Smooth muscle cell (in vitro differentiated cells): Measurements from ENCODE around the gene KLHL6. TPM values are rescaled to one million over a fixed set of nuclear protein-coding genes. Genes with fewer than 3 reads are reported as not detected.

Experiments used
- DNase-seq: peaks from one replicate; lab custom pipeline; 2025; ENCODE audit not compliant: unreplicated experiment; lab: John Stamatoyannopoulos, UW
- H2AFZ ChIP-seq: fragments of 200-600 bp; sonication (generic); 2 replicates; pipeline ENCODE4 v1.6.0; 2016; ENCODE audit warnings: antibody characterized with exemption, low read depth, mild to moderate bottlenecking
- H3F3A ChIP-seq: fragments of 200-600 bp; sonication (generic); 2 replicates; pipeline ENCODE4 v1.6.0; 2017; ENCODE audit warnings: antibody characterized with exemption, low read depth
- H3K27ac ChIP-seq: fragments of 200-600 bp; sonication (generic); 2 replicates; pipeline ENCODE4 v1.5.1; 2016; ENCODE audit warnings: low read depth, mild to moderate bottlenecking
- H3K27me3 ChIP-seq: fragments of 200-600 bp; sonication (generic); 2 replicates; pipeline ENCODE4 v1.6.1; 2016; ENCODE audit warnings: low read depth, mild to moderate bottlenecking
- H3K36me3 ChIP-seq: fragments of 200-600 bp; sonication (generic); 2 replicates; pipeline ENCODE4 v1.5.1; 2016; ENCODE audit warnings: low read depth
- H3K4me1 ChIP-seq: fragments of 200-600 bp; sonication (generic); 2 replicates; pipeline ENCODE4 v1.5.1; 2016; ENCODE audit warnings: low read depth
- H3K4me2 ChIP-seq: fragments of 200-600 bp; sonication (generic); 2 replicates; pipeline ENCODE4 v1.6.0; 2016; ENCODE audit warnings: mild to moderate bottlenecking
- H3K4me3 ChIP-seq: fragments of 200-600 bp; sonication (generic); 2 replicates; pipeline ENCODE4 v1.5.1; 2016; ENCODE audit warnings: mild to moderate bottlenecking
- H3K79me2 ChIP-seq: fragments of 200-600 bp; sonication (generic); 2 replicates; pipeline ENCODE4 v1.6.0; 2016; ENCODE audit warnings: low read depth, mild to moderate bottlenecking
- H3K9ac ChIP-seq: fragments of 200-600 bp; sonication (generic); 2 replicates; pipeline ENCODE4 v1.6.0; 2016; ENCODE audit warnings: low read depth
- H3K9me3 ChIP-seq: fragments of 200-600 bp; sonication (generic); replicated peaks from 2 replicates; pipeline ENCODE4 v1.5.1; 2016; ENCODE audit warnings: low read depth
- H4K20me1 ChIP-seq: fragments of 200-600 bp; sonication (generic); 2 replicates; pipeline ENCODE4 v1.6.0; 2016; ENCODE audit warnings: low read depth
- WGBS: methylation state at CpG from one replicate; pipeline ENCODE4 v1.1.7; 2016; ENCODE audit warnings: low lambda C conversion rate; 5-methylcytosine and 5-hydroxymethylcytosine counted together
- polyA plus RNA-seq: library from polyadenylated mRNA; unstranded; fragments of >200 nt; fragmentation: Nextera tagmentation; extraction: Ambion mirVana; gene quantifications from 2 replicates; pipeline ENCODE4 v1.2.1, GENCODE V29; 2016
- total RNA-seq: library from RNA; depleted of rRNA; stranded (reverse); fragments of >200 nt; gene quantifications from 2 replicates; pipeline ENCODE4 v1.2.3, GENCODE V29; 2014
- TF ChIP-seq, protein P1 (sequence below): fragments of 200-600 bp; sonication (generic); IDR thresholded peaks from 2 replicates; pipeline ENCODE4 v1.5.1; 2017; ENCODE audit warnings: borderline replicate concordance, mild to moderate bottlenecking, antibody characterized with exemption; ENCODE audit not compliant: insufficient read depth, poor library complexity, severe bottlenecking

Gene KLHL6
- total and polyA plus RNA-seq, 2 experiments from 2014 or later, result 0.22 TPM; not detected in 1

DNA sequence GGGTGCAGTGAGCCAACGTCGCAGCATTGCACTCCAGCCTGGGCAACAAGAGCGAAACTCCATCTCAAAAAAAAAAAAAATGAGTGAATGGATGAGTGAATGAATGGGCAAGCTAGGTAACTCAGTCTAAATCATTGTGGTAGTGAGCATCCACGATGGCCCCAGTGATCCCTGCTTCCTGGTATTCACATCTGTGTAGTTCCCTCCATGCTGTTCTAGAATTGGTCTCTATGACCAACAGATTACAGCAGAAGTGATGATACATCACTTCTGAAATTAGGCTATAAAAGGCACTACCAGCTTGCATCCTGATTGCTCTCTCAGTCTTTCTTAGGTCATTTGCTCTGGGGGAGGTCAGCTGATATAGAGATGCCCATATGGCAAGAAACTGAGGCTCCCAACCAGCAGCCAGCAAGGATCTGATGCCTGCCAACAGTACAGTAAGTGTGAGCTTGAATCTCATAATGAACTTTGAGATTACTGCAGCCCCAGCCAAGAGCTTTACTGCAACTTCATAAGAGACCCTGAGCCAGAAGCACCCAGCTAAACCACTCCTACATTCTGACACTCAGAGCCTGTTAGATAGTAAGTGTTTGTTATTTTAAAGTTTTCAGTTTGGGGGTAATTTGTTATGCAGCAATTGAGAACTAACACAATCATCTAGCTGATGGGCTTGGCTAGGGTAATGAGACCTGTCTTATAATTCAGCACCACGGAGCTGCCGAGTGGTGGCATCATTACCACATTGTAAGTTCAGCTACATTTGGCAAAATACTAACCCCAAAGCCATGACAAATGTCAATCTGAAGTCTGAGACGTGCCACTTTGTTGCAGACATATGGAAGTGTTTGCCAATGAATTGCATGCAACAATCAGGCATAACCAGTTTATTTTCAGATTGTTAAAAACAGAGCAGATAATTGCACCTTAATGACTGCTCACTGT, 53.0 kb downstream of the KLHL6 start:
- TF ChIP-seq, protein P1, sequence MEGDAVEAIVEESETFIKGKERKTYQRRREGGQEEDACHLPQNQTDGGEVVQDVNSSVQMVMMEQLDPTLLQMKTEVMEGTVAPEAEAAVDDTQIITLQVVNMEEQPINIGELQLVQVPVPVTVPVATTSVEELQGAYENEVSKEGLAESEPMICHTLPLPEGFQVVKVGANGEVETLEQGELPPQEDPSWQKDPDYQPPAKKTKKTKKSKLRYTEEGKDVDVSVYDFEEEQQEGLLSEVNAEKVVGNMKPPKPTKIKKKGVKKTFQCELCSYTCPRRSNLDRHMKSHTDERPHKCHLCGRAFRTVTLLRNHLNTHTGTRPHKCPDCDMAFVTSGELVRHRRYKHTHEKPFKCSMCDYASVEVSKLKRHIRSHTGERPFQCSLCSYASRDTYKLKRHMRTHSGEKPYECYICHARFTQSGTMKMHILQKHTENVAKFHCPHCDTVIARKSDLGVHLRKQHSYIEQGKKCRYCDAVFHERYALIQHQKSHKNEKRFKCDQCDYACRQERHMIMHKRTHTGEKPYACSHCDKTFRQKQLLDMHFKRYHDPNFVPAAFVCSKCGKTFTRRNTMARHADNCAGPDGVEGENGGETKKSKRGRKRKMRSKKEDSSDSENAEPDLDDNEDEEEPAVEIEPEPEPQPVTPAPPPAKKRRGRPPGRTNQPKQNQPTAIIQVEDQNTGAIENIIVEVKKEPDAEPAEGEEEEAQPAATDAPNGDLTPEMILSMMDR, result no peak
- Histone ChIP-seq H3F3A (no peaks in the 10 kb centered on the region), H4K20me1 (no peaks in the 10 kb centered on the region), H3K9ac (no peak overlapping the region), H3K27me3 (no peaks in the 10 kb centered on the region), H3K4me1 (no peaks in the 10 kb centered on the region), H3K27ac (no peak overlapping the region), H3K9me3 (no peaks in the 10 kb centered on the region), H2AFZ (no peak overlapping the region), H3K79me2 (no peaks in the 10 kb centered on the region), H3K36me3 (no peaks in the 10 kb centered on the region), H3K4me2 (no peak overlapping the region), H3K4me3 (no peak overlapping the region)
- no peak for DNase-seq
- WGBS, result 86% methylated on average over 7 of the region's 7 CpGs

DNA sequence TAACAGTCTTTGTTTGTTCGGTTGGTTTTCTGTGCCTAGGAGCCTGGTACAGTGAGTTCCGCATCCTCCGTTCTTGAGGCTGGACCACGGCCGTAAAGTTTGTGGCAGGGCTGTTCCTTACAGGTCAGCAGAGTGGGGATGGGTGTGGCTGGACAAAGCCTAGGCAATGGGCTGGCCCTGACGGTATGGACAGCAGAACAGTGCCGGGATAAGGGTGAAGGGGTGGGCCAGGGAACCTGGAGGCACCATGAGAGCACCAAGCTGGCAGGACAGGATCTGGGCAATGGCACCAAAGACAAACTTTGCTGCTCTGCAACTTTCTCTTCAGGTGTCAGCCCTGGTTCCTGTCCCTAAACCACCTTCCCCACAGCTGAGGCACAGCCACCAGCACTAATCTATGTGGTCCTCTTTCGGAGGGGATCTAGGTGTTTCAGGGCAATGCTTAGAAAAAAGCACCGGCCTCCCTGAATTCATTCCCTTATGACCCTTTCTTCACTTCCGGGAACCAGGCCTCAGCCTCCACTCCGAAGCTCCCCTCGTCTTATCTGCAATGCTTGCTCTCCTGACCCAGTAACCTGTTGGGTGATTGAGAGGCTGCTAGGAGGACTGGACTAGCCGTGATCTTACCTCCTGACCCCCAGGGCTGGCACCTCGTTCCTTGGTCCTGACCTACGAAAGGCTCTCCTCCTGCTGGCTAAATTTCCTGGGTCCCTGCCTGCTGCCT, 54.4 kb downstream of the KLHL6 start:
- 90% methylated on average over 15 of the region's 15 CpGs for WGBS
- no peak overlapping the region for H3K4me2 ChIP-seq
- TF ChIP-seq, protein P1, result no peak

DNA sequence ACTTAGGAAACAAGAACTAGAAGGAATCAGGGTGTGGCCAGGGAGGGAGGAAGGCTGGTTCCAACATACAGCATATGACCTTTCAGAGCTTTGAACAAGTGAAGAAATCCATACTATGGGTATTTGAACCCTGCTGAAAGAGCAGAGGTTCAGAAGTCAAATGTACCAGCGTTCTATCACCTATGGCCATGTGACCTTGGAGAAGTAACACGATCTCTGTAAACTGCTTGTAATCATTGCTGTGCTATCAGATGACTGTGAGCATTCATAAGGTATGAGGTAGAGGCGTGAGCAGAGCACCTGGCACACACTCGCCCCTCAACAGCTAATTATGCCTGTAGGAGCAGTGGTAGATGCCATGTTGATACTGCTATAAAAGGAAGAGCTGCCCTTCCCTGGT, 55.2 kb downstream of the KLHL6 start:
- no peaks in the 10 kb centered on the region for H3K9me3 ChIP-seq
- no peak overlapping the region for H3K4me2 ChIP-seq
- no peak overlapping the region for H3K4me3 ChIP-seq
- H3F3A ChIP-seq, result no peaks in the 10 kb centered on the region
- no peak for DNase-seq
- H3K79me2 ChIP-seq, result no peaks in the 10 kb centered on the region
- no peak overlapping the region for H2AFZ ChIP-seq
- TF ChIP-seq, protein P1, result no peak
- H3K27ac ChIP-seq, result no peak overlapping the region
- H3K9ac ChIP-seq, result no peak overlapping the region
- no peaks in the 10 kb centered on the region for H3K27me3 ChIP-seq
- H4K20me1 ChIP-seq, result no peaks in the 10 kb centered on the region
- no peaks in the 10 kb centered on the region for H3K4me1 ChIP-seq
- no peaks in the 10 kb centered on the region for H3K36me3 ChIP-seq
- WGBS, result 87% methylated on average over 4 of the region's 4 CpGs

More for the DNA sequence above, 54.4 kb downstream of the KLHL6 start:
- Histone ChIP-seq H3F3A (no peaks in the 10 kb centered on the region), H3K27ac (no peak overlapping the region), H3K9me3 (no peaks in the 10 kb centered on the region), H2AFZ (no peak overlapping the region), H3K79me2 (no peaks in the 10 kb centered on the region), H3K36me3 (no peaks in the 10 kb centered on the region), H3K4me1 (no peaks in the 10 kb centered on the region), H3K27me3 (no peaks in the 10 kb centered on the region), H3K4me3 (no peak overlapping the region), H4K20me1 (no peaks in the 10 kb centered on the region), H3K9ac (no peak overlapping the region)
- DNase-seq, result no peak
